Epithelial cell of esophagus (primary cell): ENCODE data around the gene ARF6.
A peak's percentile ranks its signal among the peaks of the same experiment; 100 is the strongest.

ENCODE experiments used
- DNase-seq: peaks from one replicate; pipeline ENCODE4 v3.0.0; 2010; ENCODE audit warnings: low read depth
- H3K4me3 ChIP-seq: 2 replicates; pipeline ENCODE4 v1.5.1; 2011; ENCODE audit warnings: mild to moderate bottlenecking, low read length, control low read depth
- CTCF ChIP-seq: IDR thresholded peaks from 2 replicates; pipeline ENCODE4 v1.5.1; 2011; ENCODE audit warnings: low read depth, mild to moderate bottlenecking, low read length, control low read depth, inconsistent platforms; ENCODE audit not compliant: insufficient read depth; ENCODE audit errors: missing control alignments

The ARF6 gene

GRCh38 chr14:49857427-49858003 is 35.4 kb upstream of the ARF6 start:
- no peak for TF ChIP-seq CTCF
- DNase-seq: no peak

GRCh38 chr14:49858383-49858782 is 34.5 kb upstream of the ARF6 start:
- DNase-seq: no peak
- TF ChIP-seq CTCF: no peak
- H3K4me3 ChIP-seq: no peak overlapping the region

More at GRCh38 chr14:49857427-49858003, 35.4 kb upstream of the ARF6 start:
- no peak overlapping the region for H3K4me3 ChIP-seq

GRCh38 chr14:49860988-49861698 is 31.7 kb upstream of the ARF6 start:
- DNase-seq: no peak
- no peak for TF ChIP-seq CTCF
- H3K4me3 ChIP-seq: peak overlapping the region; percentile 88

GRCh38 chr14:49861699-49862088 is 31.2 kb upstream of the ARF6 start:
- peak overlapping the region; percentile 88 for H3K4me3 ChIP-seq
- DNase-seq: peak; percentile 57
- no peak for TF ChIP-seq CTCF

- H3K4me3 ChIP-seq: peak overlapping the region; percentile 88
- DNase-seq: peak; percentile 82
- peak; percentile 100 for TF ChIP-seq CTCF
Observed at GRCh38 chr14:49862089-49862673, 30.7 kb upstream of the ARF6 start.

- H3K4me3 ChIP-seq: peak overlapping the region; percentile 89
- TF ChIP-seq CTCF: no peak
- no peak for DNase-seq
Observed at GRCh38 chr14:49863487-49864281, 29.2 kb upstream of the ARF6 start.
